ENCODE data around the gene NPHP4. TPM values are rescaled to one million over a fixed set of nuclear protein-coding genes. Genes with fewer than 3 reads are reported as not detected.

Gene NPHP4
- total RNA-seq, 1 donor: 8.0 TPM

- H3K79me2 ChIP-seq (ENCODE audit: insufficient read depth, low read length): no peaks in the 10 kb centered on the region
- H2AFZ ChIP-seq (ENCODE audit: low read length): no peak overlapping the region
- H4K20me1 ChIP-seq (ENCODE audit: insufficient read depth, low read length): peaks cover 8% of the 10 kb centered on the region
- H3K36me3 ChIP-seq (ENCODE audit: insufficient read depth, low read length): no peaks in the 10 kb centered on the region
- no peak for TF ChIP-seq CTCF (IDR thresholded peaks at IDR 0.05; ENCODE audit: extremely low read depth, low read depth, low read length)
- peak overlapping the region; percentile 22 for H3K4me3 ChIP-seq (ENCODE audit: insufficient read depth, low read length)
- peak; percentile 62 for DNase-seq (ENCODE audit: insufficient read length, low spot score, missing footprints)
- H3K9me3 ChIP-seq (ENCODE audit: low read depth, low read length): no peaks in the 10 kb centered on the region
- H3K4me2 ChIP-seq (ENCODE audit: insufficient read depth, low read length): peak overlapping the region; percentile 85
- peaks cover 20% of the 10 kb centered on the region for H3K4me1 ChIP-seq (ENCODE audit: insufficient read depth, low read length)
- H3K27me3 ChIP-seq (ENCODE audit: insufficient read depth, low read length): no peaks in the 10 kb centered on the region
- H3K27ac ChIP-seq (ENCODE audit: low read depth, low read length): peak overlapping the region; percentile 92
Measured at GRCh38 chr1:5939271-5940170, 52.7 kb downstream of the NPHP4 start.

GRCh38 chr1:5938101-5938646 is 54.1 kb downstream of the NPHP4 start:
- Histone ChIP-seq H3K27ac (ENCODE audit: low read depth, low read length) (peak overlapping the region; percentile 92), H3K79me2 (ENCODE audit: insufficient read depth, low read length) (no peaks in the 10 kb centered on the region), H3K4me3 (ENCODE audit: insufficient read depth, low read length) (peak overlapping the region; percentile 57), H4K20me1 (ENCODE audit: insufficient read depth, low read length) (peaks cover 8% of the 10 kb centered on the region), H3K27me3 (ENCODE audit: insufficient read depth, low read length) (no peaks in the 10 kb centered on the region), H3K36me3 (ENCODE audit: insufficient read depth, low read length) (peaks cover under 1% of the 10 kb centered on the region), H3K9me3 (ENCODE audit: low read depth, low read length) (no peaks in the 10 kb centered on the region), H3K4me1 (ENCODE audit: insufficient read depth, low read length) (peaks cover 25% of the 10 kb centered on the region), H3K4me2 (ENCODE audit: insufficient read depth, low read length) (peak overlapping the region; percentile 85), H2AFZ (ENCODE audit: low read length) (peak overlapping the region; percentile 77)
- no peak for TF ChIP-seq CTCF (IDR thresholded peaks at IDR 0.05; ENCODE audit: extremely low read depth, low read depth, low read length)
- DNase-seq (ENCODE audit: insufficient read length, low spot score, missing footprints): peak; percentile 98

GRCh38 chr1:5937373-5937857 is 54.8 kb downstream of the NPHP4 start:
- Histone ChIP-seq H3K4me1 (ENCODE audit: insufficient read depth, low read length) (peaks cover 25% of the 10 kb centered on the region), H3K4me2 (ENCODE audit: insufficient read depth, low read length) (no peak overlapping the region), H2AFZ (ENCODE audit: low read length) (no peak overlapping the region), H3K4me3 (ENCODE audit: insufficient read depth, low read length) (no peak overlapping the region), H3K27ac (ENCODE audit: low read depth, low read length) (peak overlapping the region; percentile 92), H3K9me3 (ENCODE audit: low read depth, low read length) (no peaks in the 10 kb centered on the region), H4K20me1 (ENCODE audit: insufficient read depth, low read length) (peaks cover 8% of the 10 kb centered on the region), H3K27me3 (ENCODE audit: insufficient read depth, low read length) (no peaks in the 10 kb centered on the region), H3K36me3 (ENCODE audit: insufficient read depth, low read length) (peaks cover 8% of the 10 kb centered on the region), H3K79me2 (ENCODE audit: insufficient read depth, low read length) (no peaks in the 10 kb centered on the region)
- no peak for TF ChIP-seq CTCF (IDR thresholded peaks at IDR 0.05; ENCODE audit: extremely low read depth, low read depth, low read length)
- peak; percentile 9 for DNase-seq (ENCODE audit: insufficient read length, low spot score, missing footprints)
